AG09309 (cell line): ENCODE results near the gene RRP36.

Experiments used
- DNase-seq: peaks from one replicate; pipeline ENCODE4 v3.0.0-alpha.2; 2010; ENCODE audit warnings: low read depth
- H3K4me3 ChIP-seq: 2 replicates; pipeline ENCODE4 v1.5.1; 2011; ENCODE audit warnings: mild to moderate bottlenecking, low read depth, low read length, moderate library complexity; ENCODE audit not compliant: control insufficient read depth
- TF ChIP-seq, protein P1 (sequence below): IDR thresholded peaks from 2 replicates; pipeline ENCODE4 v1.5.1; 2011; ENCODE audit warnings: mild to moderate bottlenecking, low read depth, low read length, inconsistent platforms; ENCODE audit not compliant: insufficient read depth, control insufficient read depth; ENCODE audit errors: missing control alignments

RRP36 gene

GRCh38 chr6:43014434-43014909, 7.0 kb upstream of the RRP36 start:
- DNase-seq = no peak
- peak overlapping the region; percentile 92 for H3K4me3 ChIP-seq
- TF ChIP-seq, protein P1, sequence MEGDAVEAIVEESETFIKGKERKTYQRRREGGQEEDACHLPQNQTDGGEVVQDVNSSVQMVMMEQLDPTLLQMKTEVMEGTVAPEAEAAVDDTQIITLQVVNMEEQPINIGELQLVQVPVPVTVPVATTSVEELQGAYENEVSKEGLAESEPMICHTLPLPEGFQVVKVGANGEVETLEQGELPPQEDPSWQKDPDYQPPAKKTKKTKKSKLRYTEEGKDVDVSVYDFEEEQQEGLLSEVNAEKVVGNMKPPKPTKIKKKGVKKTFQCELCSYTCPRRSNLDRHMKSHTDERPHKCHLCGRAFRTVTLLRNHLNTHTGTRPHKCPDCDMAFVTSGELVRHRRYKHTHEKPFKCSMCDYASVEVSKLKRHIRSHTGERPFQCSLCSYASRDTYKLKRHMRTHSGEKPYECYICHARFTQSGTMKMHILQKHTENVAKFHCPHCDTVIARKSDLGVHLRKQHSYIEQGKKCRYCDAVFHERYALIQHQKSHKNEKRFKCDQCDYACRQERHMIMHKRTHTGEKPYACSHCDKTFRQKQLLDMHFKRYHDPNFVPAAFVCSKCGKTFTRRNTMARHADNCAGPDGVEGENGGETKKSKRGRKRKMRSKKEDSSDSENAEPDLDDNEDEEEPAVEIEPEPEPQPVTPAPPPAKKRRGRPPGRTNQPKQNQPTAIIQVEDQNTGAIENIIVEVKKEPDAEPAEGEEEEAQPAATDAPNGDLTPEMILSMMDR = no peak

GRCh38 chr6:43016176-43016942, 5.1 kb upstream of the RRP36 start:
- DNase-seq = no peak
- no peak overlapping the region for H3K4me3 ChIP-seq
- TF ChIP-seq, protein P1 = no peak

DNA sequence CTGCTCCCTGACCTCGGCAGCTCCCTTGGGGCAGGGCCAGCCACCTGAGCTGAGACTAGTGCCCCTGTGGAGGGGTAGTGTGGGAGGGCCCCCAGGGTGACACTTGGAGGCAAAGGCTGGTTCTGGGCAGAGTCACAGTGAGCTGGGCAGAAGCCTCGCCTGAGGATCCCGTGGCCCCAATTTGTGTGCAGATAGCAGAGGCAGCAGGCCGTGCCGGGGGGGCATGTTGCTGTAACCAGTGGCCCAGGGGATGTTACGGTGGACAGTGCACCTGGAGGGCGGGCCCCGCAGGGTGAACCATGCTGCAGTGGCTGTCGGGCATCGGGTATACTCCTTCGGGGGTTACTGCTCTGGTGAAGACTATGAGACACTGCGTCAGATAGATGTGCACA, 4.5 kb upstream of the RRP36 start:
- DNase-seq = no peak
- no peak overlapping the region for H3K4me3 ChIP-seq
- TF ChIP-seq, protein P1 = no peak

DNA sequence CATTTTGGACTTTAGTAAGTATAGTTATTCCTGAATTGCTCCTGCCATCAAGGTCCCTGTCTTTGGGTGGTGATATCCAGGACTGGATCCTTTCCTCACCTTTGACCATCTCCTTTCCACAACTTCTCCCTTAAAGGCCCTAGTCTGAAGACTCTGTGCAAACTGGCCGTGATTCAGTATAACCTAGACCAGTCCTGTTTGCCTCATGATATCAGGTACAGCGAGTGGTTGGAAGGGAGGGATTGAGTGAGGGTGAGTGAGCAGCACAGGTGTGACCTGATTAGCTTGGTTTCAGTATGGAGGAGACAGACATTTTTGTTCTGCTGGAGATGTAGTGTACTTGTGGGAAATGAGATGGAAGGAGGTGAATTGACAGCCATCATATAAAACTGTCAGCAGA, 2.3 kb upstream of the RRP36 start:
- TF ChIP-seq, protein P1 = no peak
- no peak for DNase-seq
- no peak overlapping the region for H3K4me3 ChIP-seq

DNA sequence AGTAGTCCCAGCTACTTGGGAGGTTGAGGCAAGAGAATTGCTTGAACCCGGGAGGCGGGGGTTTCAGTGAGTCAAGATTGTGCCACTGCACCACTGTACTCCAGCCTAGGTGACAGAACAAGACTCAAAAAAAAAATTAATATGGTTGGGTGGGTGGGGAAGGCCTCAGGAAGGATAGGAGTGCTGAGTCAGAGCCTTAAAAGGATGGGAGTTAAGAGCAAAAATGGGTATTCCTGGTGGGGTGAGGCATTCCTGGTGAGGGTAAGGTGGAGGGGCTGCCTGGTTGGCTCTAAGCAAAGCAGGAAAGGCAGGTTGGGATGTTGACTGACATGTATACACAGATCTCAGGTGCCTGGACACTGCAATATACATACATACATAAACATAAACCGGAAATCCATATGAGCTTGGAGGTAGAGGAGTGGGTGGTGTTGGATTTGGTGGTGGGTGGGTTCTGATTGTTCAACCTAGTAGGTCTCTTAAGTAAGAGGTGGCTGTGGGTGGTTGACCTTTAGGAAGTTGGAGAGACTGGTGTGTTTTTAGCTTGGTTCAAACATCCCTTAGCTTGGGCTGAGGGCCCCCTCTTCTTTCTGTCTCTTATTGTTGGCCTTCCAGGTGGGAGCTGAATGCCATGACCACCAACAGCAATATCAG, 1.2 kb upstream of the RRP36 start:
- H3K4me3 ChIP-seq = no peak overlapping the region

DNA sequence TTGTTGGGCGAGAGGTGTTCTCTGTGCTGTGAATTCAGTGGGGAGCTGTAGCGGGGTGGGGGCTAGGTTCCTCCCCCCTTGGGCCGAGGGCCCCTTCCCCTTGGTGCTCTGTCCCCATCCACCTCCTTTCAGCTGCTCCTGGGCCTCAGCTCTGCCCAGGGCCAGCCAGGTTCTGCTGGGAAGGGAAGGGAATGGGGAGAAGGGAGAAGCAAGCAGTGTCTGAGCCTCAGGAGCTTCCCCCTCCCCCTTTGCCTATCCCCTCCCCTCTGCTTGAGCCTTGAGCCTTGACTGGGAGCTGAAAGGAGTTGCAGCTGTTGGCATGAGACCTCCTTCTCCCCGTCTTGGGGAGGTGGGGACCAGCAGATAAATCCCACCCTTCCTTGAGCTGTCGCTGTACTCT, 576 bp upstream of the RRP36 start:
- peak overlapping the region; percentile 83 for H3K4me3 ChIP-seq

More for the DNA sequence above, 1.2 kb upstream of the RRP36 start:
- TF ChIP-seq, protein P1 = no peak
- DNase-seq = no peak

More for the DNA sequence above, 576 bp upstream of the RRP36 start:
- TF ChIP-seq, protein P1 = no peak
- DNase-seq = no peak
